ENCODE results near the gene OCSTAMP.

GRCh38 chr20:46569961-46570360 lies 19.5 kb upstream of the OCSTAMP start:
- no peak for TF ChIP-seq REST (IDR thresholded peaks at IDR 0.05; ENCODE audit: low read depth, low read length)
- TF ChIP-seq EZH2 (IDR thresholded peaks at IDR 0.05; ENCODE audit: borderline replicate concordance, control insufficient read depth, low read depth, low read length): no peak
